ENCODE measurements around the gene SLC31A1. TPM values are rescaled to one million over a fixed set of nuclear protein-coding genes. Genes with fewer than 3 reads are reported as not detected.

SLC31A1 gene
- total and polyA plus RNA-seq, 8 donors = 2.5 to 16.1 (median 10.5) TPM

GRCh38 chr9:113255438-113255837 lies 34.1 kb downstream of the SLC31A1 start:
- intact Hi-C loops (cut with DNase I) = no loop called here
- ATAC-seq = peak in 1 of 4 donors; percentile 35
- no peaks in the 10 kb centered on the region for H3K9me3 ChIP-seq
- peaks cover 0 to 15% (median 0%) of the 10 kb centered on the region in 3 donors for H3K36me3 ChIP-seq
- H3K27me3 ChIP-seq = no peaks in the 10 kb centered on the region
- H3K27ac ChIP-seq = no peak overlapping the region
- no peak for FAIRE-seq
- 96% methylated on average over 6 of the region's 6 CpGs for WGBS, 2 donors
- H3K4me1 ChIP-seq = peaks cover 6 to 11% (median 8%) of the 10 kb centered on the region in 3 donors
- H3K4me3 ChIP-seq = no peak overlapping the region
- TF ChIP-seq CTCF (IDR thresholded peaks at IDR 0.05) = no peak
- no peak for DNase-seq

- Histone ChIP-seq H3K4me1 (peaks cover 6 to 11% (median 8%) of the 10 kb centered on the region in 3 donors), H3K27me3 (no peaks in the 10 kb centered on the region), H3K4me3 (no peak overlapping the region), H3K9me3 (no peaks in the 10 kb centered on the region), H3K36me3 (peaks cover 0 to 22% (median 0%) of the 10 kb centered on the region in 3 donors), H3K27ac (no peak overlapping the region)
- ATAC-seq (no peak), FAIRE-seq (no peak), DNase-seq (no peak)
- TF ChIP-seq CTCF (IDR thresholded peaks at IDR 0.05) = no peak
- WGBS, 2 donors = 93 to 96% methylated on average over 3 of the region's 3 CpGs
- intact Hi-C loops (cut with DNase I) = no loop called here
These were observed 36.5 kb downstream of the SLC31A1 start for GRCh38 chr9:113257863-113258262.

GRCh38 chr9:113258282-113258681 lies 36.9 kb downstream of the SLC31A1 start:
- no peak for TF ChIP-seq CTCF (IDR thresholded peaks at IDR 0.05)
- H3K27me3 ChIP-seq = no peaks in the 10 kb centered on the region
- peaks cover 6 to 11% (median 8%) of the 10 kb centered on the region in 3 donors for H3K4me1 ChIP-seq
- H3K4me3 ChIP-seq = no peak overlapping the region
- FAIRE-seq (no peak), ATAC-seq (peak in 2 of 4 donors; percentile 72 to 87), DNase-seq (no peak)
- peaks cover 0 to 22% (median 0%) of the 10 kb centered on the region in 3 donors for H3K36me3 ChIP-seq
- H3K27ac ChIP-seq = no peak overlapping the region
- H3K9me3 ChIP-seq = no peaks in the 10 kb centered on the region
- intact Hi-C loops (cut with DNase I) = no loop called here
- 11 to 16% methylated on average over 1 of the region's 1 CpG for WGBS, 2 donors

- DNase-seq (no peak), FAIRE-seq (no peak), ATAC-seq (no peak)
- Histone ChIP-seq H3K27me3 (no peaks in the 10 kb centered on the region), H3K4me3 (no peak overlapping the region), H3K9me3 (no peaks in the 10 kb centered on the region), H3K36me3 (peaks cover 0 to 24% (median 0%) of the 10 kb centered on the region in 3 donors), H3K4me1 (peaks cover 6 to 11% (median 8%) of the 10 kb centered on the region in 3 donors), H3K27ac (no peak overlapping the region)
- 78 to 86% methylated on average over 1 of the region's 1 CpG for WGBS, 2 donors
- intact Hi-C loops (cut with DNase I) = no loop called here
- TF ChIP-seq CTCF (IDR thresholded peaks at IDR 0.05) = no peak
These were observed 40.8 kb downstream of the SLC31A1 start for GRCh38 chr9:113261917-113262671.

GRCh38 chr9:113266174-113266573 lies 44.8 kb downstream of the SLC31A1 start:
- H3K36me3 ChIP-seq = peaks cover 0 to 24% (median 9%) of the 10 kb centered on the region in 3 donors
- H3K4me3 ChIP-seq = no peak overlapping the region
- intact Hi-C loops (cut with DNase I) = no loop called here
- H3K27me3 ChIP-seq = no peaks in the 10 kb centered on the region
- no peaks in the 10 kb centered on the region for H3K9me3 ChIP-seq
- no peak for FAIRE-seq
- no peak overlapping the region for H3K27ac ChIP-seq
- no peak for DNase-seq
- no peaks in the 10 kb centered on the region for H3K4me1 ChIP-seq
- ATAC-seq = no peak
- WGBS, 2 donors = 91 to 96% methylated on average over 3 of the region's 3 CpGs
- no peak for TF ChIP-seq CTCF (IDR thresholded peaks at IDR 0.05)
